IMR-90 (cell line): ENCODE results near the gene COL9A2. TPM values are rescaled to one million over a fixed set of nuclear protein-coding genes. Genes with fewer than 3 reads are reported as not detected.

Source experiments
- ATAC-seq: fragments of 200-7000 bp; cut with Tn5 transposase; 2 replicates; pipeline ENCODE4 v1.9.1; 2020; ENCODE audit warnings: low read depth, mild to moderate bottlenecking, moderate library complexity
- Bru-seq: library from RNA; stranded (reverse); fragments of 400-500 nt; gene quantifications from one replicate; lab custom pipeline; 2021; lab: Mats Ljungman, UMichigan
- BruChase-seq, 2 experiments: library from RNA; stranded (reverse); fragments of 400-500 nt; gene quantifications; one replicate each; lab custom pipeline; 2021; lab: Mats Ljungman, UMichigan
- BruUV-seq: library from RNA; stranded (reverse); fragments of 400-500 nt; replicated peaks from 2 replicates; lab custom pipeline; 2021; lab: Mats Ljungman, UMichigan
- CTCF ChIA-PET: fragments of 300-600 bp; formaldehyde crosslinking; extraction: SDS; loops from one replicate; lab custom pipeline; 2021; ENCODE audit warnings: antibody characterized with exemption; lab: Yijun Ruan, JAX
- POLR2A ChIA-PET: fragments of 300-600 bp; sonication (Branson Sonifier 250); formaldehyde crosslinking; loops from one replicate; lab custom pipeline; 2022; ENCODE audit warnings: antibody characterized with exemption; ENCODE audit not compliant: unreplicated experiment; lab: Charles Lee
- DNase-seq: peaks from one replicate; pipeline ENCODE4 v3.0.0; 2013
- H2AFZ ChIP-seq: replicated peaks from 2 replicates; pipeline ENCODE3; 2013; ENCODE audit warnings: low read length, mild to moderate bottlenecking; ENCODE audit not compliant: poor library complexity
- H2AK5ac ChIP-seq: 2 replicates; pipeline ENCODE4 v1.6.1; 2013; ENCODE audit warnings: low read depth, low read length, inconsistent platforms
- H2AK9ac ChIP-seq: replicated peaks from 2 replicates; pipeline ENCODE3; 2013; ENCODE audit warnings: mild to moderate bottlenecking, low read depth, low read length, moderate library complexity; ENCODE audit not compliant: poor library complexity
- H2BK120ac ChIP-seq: 2 replicates; pipeline ENCODE4 v1.6.1; 2013; ENCODE audit warnings: low read depth, low read length, inconsistent platforms
- H2BK15ac ChIP-seq: 3 replicates; pipeline ENCODE4 v1.6.1; 2013; ENCODE audit warnings: low read depth, low read length, inconsistent platforms
- H2BK20ac ChIP-seq: 2 replicates; pipeline ENCODE4 v1.6.1; 2013; ENCODE audit warnings: low read depth, mild to moderate bottlenecking, inconsistent platforms, low read length, moderate library complexity
- H2BK5ac ChIP-seq: 2 replicates; pipeline ENCODE4 v1.6.1; 2013; ENCODE audit warnings: mild to moderate bottlenecking, low read depth, low read length, inconsistent platforms; ENCODE audit not compliant: poor library complexity, severe bottlenecking
- H3K14ac ChIP-seq: replicated peaks from 2 replicates; pipeline ENCODE4 v1.6.1; 2013; ENCODE audit warnings: low read depth, low read length, inconsistent platforms
- H3K18ac ChIP-seq: 2 replicates; pipeline ENCODE4 v1.6.1; 2013; ENCODE audit warnings: low read depth, low read length, control low read depth
- H3K23ac ChIP-seq: 2 replicates; pipeline ENCODE4 v1.6.1; 2013; ENCODE audit warnings: low read depth, low read length, inconsistent platforms
- H3K27ac ChIP-seq: 2 replicates; pipeline ENCODE4 v1.5.1; 2013; ENCODE audit warnings: mild to moderate bottlenecking, control low read depth, low read length; ENCODE audit not compliant: insufficient read depth
- H3K27me3 ChIP-seq: 2 replicates; pipeline ENCODE4 v1.6.1; 2013; ENCODE audit warnings: low read length; ENCODE audit not compliant: control insufficient read depth, insufficient read depth
- H3K36me3 ChIP-seq: 2 replicates; pipeline ENCODE4 v1.6.1; 2013; ENCODE audit warnings: low read length, mixed read lengths; ENCODE audit not compliant: control insufficient read depth, insufficient read depth
- H3K4ac ChIP-seq: 2 replicates; pipeline ENCODE4 v1.6.1; 2013; ENCODE audit warnings: low read depth, low read length, inconsistent platforms
- H3K4me1 ChIP-seq: 2 replicates; pipeline ENCODE4 v1.6.1; 2013; ENCODE audit warnings: low read length, mixed read lengths; ENCODE audit not compliant: control insufficient read depth, insufficient read depth
- H3K4me2 ChIP-seq: 2 replicates; pipeline ENCODE4 v1.6.1; 2013; ENCODE audit warnings: low read depth, mild to moderate bottlenecking, control low read depth, low read length, moderate library complexity
- H3K4me3 ChIP-seq: 2 replicates; pipeline ENCODE4 v1.5.1; 2013; ENCODE audit warnings: low read depth, mild to moderate bottlenecking, control low read depth, low read length, moderate library complexity; ENCODE audit not compliant: insufficient read depth
- H3K56ac ChIP-seq: 2 replicates; pipeline ENCODE4 v1.6.1; 2013; ENCODE audit warnings: low read length, inconsistent platforms; ENCODE audit not compliant: insufficient read depth; ENCODE audit errors: extremely low read depth
- H3K79me1 ChIP-seq, 2 experiments: 2 replicates each; pipeline ENCODE4 v1.6.1; 2013; ENCODE audit warnings: low read length in 2 of 2, inconsistent platforms in 1 of 2, low read depth in 1 of 2
- H3K9ac ChIP-seq: 2 replicates; pipeline ENCODE4 v1.6.1; 2013; ENCODE audit warnings: low read depth, low read length, control low read depth
- H3K9me1 ChIP-seq: 2 replicates; pipeline ENCODE4 v1.6.1; 2013; ENCODE audit warnings: low read length, inconsistent platforms; ENCODE audit not compliant: insufficient read depth
- H3K9me3 ChIP-seq: 2 replicates; pipeline ENCODE4 v1.6.1; 2013; ENCODE audit warnings: low read length; ENCODE audit not compliant: control insufficient read depth, insufficient read depth
- H4K20me1 ChIP-seq: 2 replicates; pipeline ENCODE4 v1.6.1; 2013; ENCODE audit warnings: low read length, inconsistent platforms; ENCODE audit not compliant: insufficient read depth
- H4K5ac ChIP-seq: 2 replicates; pipeline ENCODE4 v1.6.1; 2013; ENCODE audit warnings: mild to moderate bottlenecking, low read depth, low read length, control low read depth
- H4K8ac ChIP-seq, 2 experiments: 2 replicates each; pipeline ENCODE4 v1.6.1; 2013; ENCODE audit warnings: low read depth in 2 of 2, low read length in 2 of 2, control low read depth in 1 of 2, inconsistent platforms in 1 of 2
- H4K91ac ChIP-seq: 2 replicates; pipeline ENCODE4 v1.6.1; 2013; ENCODE audit warnings: low read depth, low read length, inconsistent platforms; ENCODE audit not compliant: insufficient read depth
- CEBPB ChIP-seq: IDR thresholded peaks from 2 replicates; pipeline ENCODE4 v1.6.1; 2012; ENCODE audit warnings: low read depth, low read length, improper control_type of control experiment
- WGBS, 2 experiments: methylation state at CpG; one replicate each; pipeline versions ENCODE4 v1.1.5 to v1.1.7; 2013; ENCODE audit warnings: missing lambda C conversion rate in 2 of 2; ENCODE audit not compliant: insufficient read length in 1 of 2; ENCODE audit errors: extremely low coverage in 2 of 2; 5-methylcytosine and 5-hydroxymethylcytosine counted together
- dilution Hi-C: fragments of 300-500 bp; cut with HindIII; formaldehyde crosslinking; loops from one replicate; pipeline ENCODE4 v1.14.3; 2018; ENCODE audit warnings: low sequenced_read_pairs; ENCODE audit not compliant: unreplicated experiment
- in situ Hi-C: fragments of 300-500 bp; cut with MboI; formaldehyde crosslinking; loops from 3 replicates; pipeline ENCODE4 v1.14.3; 2019; ENCODE audit warnings: low sequenced_read_pairs, inconsistent platforms, mixed read lengths
- intact Hi-C: fragments of 100-400 bp; cut with micrococcal nuclease; formaldehyde crosslinking; loops from 2 replicates; pipeline ENCODE4 v1.10.0; 2022
- long read RNA-seq: library from polyadenylated mRNA; unstranded; transcript quantifications from one replicate; pipeline ENCODE4 v2.0.0, GENCODE V29; 2021; ENCODE audit not compliant: unreplicated experiment
- polyA plus RNA-seq, 3 experiments: library from polyadenylated mRNA; depleted of rRNA; stranded (reverse); fragments of >200 nt; gene quantifications; 2 replicates each; pipeline ENCODE4 v1.2.3, GENCODE V29; 2012; ENCODE audit warnings: low replicate concordance in 1 of 3
- total RNA-seq: library from RNA; depleted of rRNA; stranded (reverse); fragments of >200 nt; gene quantifications from 2 replicates; pipeline ENCODE4 v1.2.3, GENCODE V29; 2012; rRNA removed

The COL9A2 gene
- total RNA-seq (0.56 and 0.90 TPM in 2 replicates), polyA plus RNA-seq (2012; rRNA removed) (1.3 and 1.6 TPM in 2 replicates), Bru-seq, nascent RNA (percentile 24 among the genes with signal in this experiment), BruChase-seq, experiment 1, labeled RNA remaining after a 6-hour chase (percentile 22 among the genes with signal in this experiment), BruChase-seq, experiment 2, labeled RNA remaining after a 2-hour chase (percentile 15 among the genes with signal in this experiment)
- polyA plus RNA-seq (2012; cell fraction: cytosol; rRNA removed): 1.1 and 1.3 TPM in 2 replicates
- polyA plus RNA-seq (2012; cell fraction: nucleus; rRNA removed; ENCODE audit: low replicate concordance): 6.1 and 8.7 TPM in 2 replicates
- long read RNA-seq: 0 reads

- in situ Hi-C loops: no loop called here
Measured at GRCh38 chr1:40316595-40317393, at the start of gene COL9A2. Gene COL9A2, minus strand, starts transcription at chr1:40317286. Its CDS starts 89 bp downstream, at chr1:40317197.

More at GRCh38 chr1:40316595-40317393, at the start of gene COL9A2:
- no TSS peak for BruUV-seq
- ChIA-PET POLR2A (no interaction called here), CTCF (interaction anchor here (1.3 to 2.8 kb wide), 4 partner anchors 19 to 173 kb away, joined by 4 to 16 read pairs (median 10); no protein-coding TSS in a partner anchor)
- Histone ChIP-seq H3K9ac (no peak within 1 kb of the TSS), H3K4me3 (peak within 1 kb of the TSS; percentile 33), H3K23ac (no peak within 1 kb of the TSS), H3K4me2 (peak within 1 kb of the TSS; percentile 84), H3K27ac (no peak within 1 kb of the TSS), H3K9me3 (no peaks in the 10 kb centered on the region), H4K91ac (no peak within 1 kb of the TSS), H3K27me3 (peaks cover 37% of the 10 kb centered on the region), H3K4me1 (peaks cover 13% of the 10 kb centered on the region; the same call in 1 of the 2 replicates), H3K9me1 (0 out of 2 replicates have a peak, but pooled peaks cover 3% of the 10 kb centered on the region), H2AK5ac (no peak within 1 kb of the TSS), H2BK120ac (no peak within 1 kb of the TSS), H2BK20ac (no peak within 1 kb of the TSS), H4K20me1 (no peaks in the 10 kb centered on the region), H2BK5ac (no peak within 1 kb of the TSS), H2BK15ac (no peak within 1 kb of the TSS), H3K14ac (no peak within 1 kb of the TSS), H2AK9ac (peak within 1 kb of the TSS; percentile 87), H4K8ac (no peak within 1 kb of the TSS), H3K56ac (no peak within 1 kb of the TSS), H3K36me3 (no peaks in the 10 kb centered on the region), H3K79me1 (no peaks in the 10 kb centered on the region), H2AFZ (peak within 1 kb of the TSS; percentile 99), H3K4ac (no peak within 1 kb of the TSS; the same call in 1 of the 2 replicates), H4K5ac (no peak within 1 kb of the TSS), H3K18ac (no peak within 1 kb of the TSS)
- intact Hi-C loops (loop anchor here (5.0 kb wide), 1 partner anchor 174 kb away; no protein-coding TSS in a partner anchor), dilution Hi-C loops (no loop called here)
- ATAC-seq: peak; percentile 11
- no peak for DNase-seq
- no peak for TF ChIP-seq CEBPB
- 8% methylated on average over 30 of the region's 84 CpGs; no CpG with 5 or more reads in 1 of the 2 experiments for WGBS, 2 experiments
